ENCODE data around the gene MRPL12. TPM values are rescaled to one million over a fixed set of nuclear protein-coding genes. Genes with fewer than 3 reads are reported as not detected.

Gene MRPL12
- total RNA-seq, 3 donors from 2014 or later (not counting 1 experiment from before 2014, with no cell fraction given): 16.3 to 24.4 (median 17.5) TPM

DNA sequence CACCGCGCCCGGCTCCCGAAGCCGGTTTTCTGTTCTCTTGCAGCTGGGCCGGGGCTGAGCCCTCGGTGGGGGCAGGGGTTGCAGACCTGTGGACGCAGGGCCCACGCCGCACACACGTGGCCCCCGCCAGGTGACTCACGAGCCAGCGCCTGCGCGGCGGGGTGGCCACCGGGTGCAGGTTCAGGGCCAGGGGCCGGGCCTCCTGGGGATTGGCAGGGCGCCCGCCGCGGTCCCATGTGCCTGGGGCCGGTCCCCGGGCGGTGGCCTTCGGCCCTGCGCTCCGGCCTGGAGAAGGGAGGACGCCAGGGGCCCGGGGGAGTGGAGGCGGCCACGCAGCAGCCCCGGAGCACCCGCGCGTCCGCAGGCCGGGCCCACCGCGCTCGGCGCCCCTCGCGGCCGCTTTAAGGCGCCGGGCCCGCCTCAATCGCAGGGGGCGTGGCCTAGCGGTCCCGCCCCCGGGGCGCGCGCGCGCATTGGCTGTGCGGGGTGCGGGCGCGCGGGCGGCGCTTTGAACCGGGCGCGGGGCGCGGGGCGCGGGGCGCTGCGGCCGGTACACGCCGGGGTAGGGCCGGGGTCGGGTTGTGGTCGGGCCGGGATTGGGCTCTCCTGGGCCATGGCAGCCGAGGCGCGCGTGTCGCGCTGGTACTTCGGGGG lies 8.8 kb downstream of the MRPL12 start, which contains the start of gene SLC25A10:
TSS of gene SLC25A10 (plus strand) at position 471 of the 654 bp plus-strand sequence. CDS start at position 614, 143 bp downstream.
- DNase-seq (peak; percentile 76 to 90), ATAC-seq (peak; percentile 85 to 92 (median 89))
- Mint-ChIP-seq H3K27me3 (ENCODE audit: low read depth in 2 of 2) (no peaks in the 10 kb centered on the region), H3K4me1 (peaks cover 14 to 26% of the 10 kb centered on the region in 2 donors), H3K27ac (peak within 1 kb of the TSS; percentile 53 to 72), H3K36me3 (no peaks in the 10 kb centered on the region), H3K4me3 (peak within 1 kb of the TSS; percentile 86), H3K9me3 (no peaks in the 10 kb centered on the region)
- no peak for TF ChIP-seq CTCF (IDR thresholded peaks at IDR 0.05)
- H3K36me3 ChIP-seq (ENCODE audit: control insufficient read depth, insufficient read depth, low read length): peaks cover 5% of the 10 kb centered on the region
- H3K27ac ChIP-seq (ENCODE audit: low read length): no peak within 1 kb of the TSS
- peaks cover 32% of the 10 kb centered on the region for H3K4me1 ChIP-seq (ENCODE audit: control insufficient read depth, insufficient read depth, low read length)
- intact Hi-C loops (cut with micrococcal nuclease): no loop called here
- H3K9me3 ChIP-seq (ENCODE audit: control insufficient read depth, insufficient read depth, low read length): no peaks in the 10 kb centered on the region
- H3K27me3 ChIP-seq (ENCODE audit: control insufficient read depth, insufficient read depth, low read length): no peaks in the 10 kb centered on the region
- under 1% methylated on average over 89 of the region's 89 CpGs for WGBS (ENCODE audit: insufficient coverage)
- peak within 1 kb of the TSS; percentile 39 for H3K4me3 ChIP-seq (ENCODE audit: low read length)

- Mint-ChIP-seq H3K27me3 (ENCODE audit: low read depth in 2 of 2) (no peaks in the 10 kb centered on the region), H3K9me3 (no peaks in the 10 kb centered on the region), H3K27ac (peak overlapping the region; percentile 29 to 53), H3K4me3 (peak overlapping the region; percentile 86), H3K36me3 (no peaks in the 10 kb centered on the region), H3K4me1 (peaks cover 14 to 26% of the 10 kb centered on the region in 2 donors)
- H3K4me3 ChIP-seq (ENCODE audit: low read length): peak overlapping the region; percentile 26
- H3K4me1 ChIP-seq (ENCODE audit: control insufficient read depth, insufficient read depth, low read length): peaks cover 32% of the 10 kb centered on the region
- no peak overlapping the region for H3K27ac ChIP-seq (ENCODE audit: low read length)
- TF ChIP-seq CTCF (IDR thresholded peaks at IDR 0.05): no peak
- H3K9me3 ChIP-seq (ENCODE audit: control insufficient read depth, insufficient read depth, low read length): no peaks in the 10 kb centered on the region
- H3K36me3 ChIP-seq (ENCODE audit: control insufficient read depth, insufficient read depth, low read length): peaks cover 4% of the 10 kb centered on the region
- no peaks in the 10 kb centered on the region for H3K27me3 ChIP-seq (ENCODE audit: control insufficient read depth, insufficient read depth, low read length)
- DNase-seq (peak in 1 of 2 donors; percentile 47), ATAC-seq (peak; percentile 5 to 22 (median 6))
- intact Hi-C loops (cut with micrococcal nuclease): no loop called here
- 5% methylated on average over 39 of the region's 41 CpGs for WGBS (ENCODE audit: insufficient coverage)
Measured at GRCh38 chr17:81712468-81713003, 9.4 kb downstream of the MRPL12 start.

- H3K4me3 Mint-ChIP-seq: peak overlapping the region; percentile 86
- Histone ChIP-seq H3K27me3 (ENCODE audit: control insufficient read depth, insufficient read depth, low read length) (no peaks in the 10 kb centered on the region), H3K36me3 (ENCODE audit: control insufficient read depth, insufficient read depth, low read length) (no peaks in the 10 kb centered on the region), H3K9me3 (ENCODE audit: control insufficient read depth, insufficient read depth, low read length) (no peaks in the 10 kb centered on the region), H3K27ac (ENCODE audit: low read length) (no peak overlapping the region), H3K4me3 (ENCODE audit: low read length) (no peak overlapping the region), H3K4me1 (ENCODE audit: control insufficient read depth, insufficient read depth, low read length) (peaks cover 32% of the 10 kb centered on the region)
- H3K9me3 Mint-ChIP-seq: no peaks in the 10 kb centered on the region
- H3K36me3 Mint-ChIP-seq: no peaks in the 10 kb centered on the region
- H3K4me1 Mint-ChIP-seq: peaks cover 14 to 26% of the 10 kb centered on the region in 2 donors
- no peaks in the 10 kb centered on the region for H3K27me3 Mint-ChIP-seq (ENCODE audit: low read depth in 2 of 2)
- WGBS (ENCODE audit: insufficient coverage): 66% methylated on average over 18 of the region's 18 CpGs
- no peak for TF ChIP-seq CTCF (IDR thresholded peaks at IDR 0.05)
- no peak for DNase-seq
- intact Hi-C loops (cut with micrococcal nuclease): no loop called here
- H3K27ac Mint-ChIP-seq: peak overlapping the region; percentile 29 to 53
- no peak for ATAC-seq
Measured at GRCh38 chr17:81713004-81713555, 9.9 kb downstream of the MRPL12 start.

Data from natural killer cell (primary cell).